IMR-90 (cell line): Measurements from ENCODE around the gene PITPNB. TPM values are rescaled to one million over a fixed set of nuclear protein-coding genes. Genes with fewer than 3 reads are reported as not detected.
A peak's percentile ranks its signal among the peaks of the same experiment; 100 is the strongest.

Experiments
- ATAC-seq: fragments of 200-7000 bp; cut with Tn5 transposase; 2 replicates; pipeline ENCODE4 v1.9.1; 2020; ENCODE audit warnings: low read depth, mild to moderate bottlenecking, moderate library complexity
- BruUV-seq: library from RNA; stranded (reverse); fragments of 400-500 nt; replicated peaks from 2 replicates; lab custom pipeline; 2021; lab: Mats Ljungman, UMichigan
- CTCF ChIA-PET: fragments of 300-600 bp; formaldehyde crosslinking; extraction: SDS; loops from one replicate; lab custom pipeline; 2021; ENCODE audit warnings: antibody characterized with exemption; lab: Yijun Ruan, JAX
- POLR2A ChIA-PET: fragments of 300-600 bp; sonication (Branson Sonifier 250); formaldehyde crosslinking; loops from one replicate; lab custom pipeline; 2022; ENCODE audit warnings: antibody characterized with exemption; ENCODE audit not compliant: unreplicated experiment; lab: Charles Lee
- DNase-seq: peaks from one replicate; pipeline ENCODE4 v3.0.0; 2013
- H2AFZ ChIP-seq: replicated peaks from 2 replicates; pipeline ENCODE3; 2013; ENCODE audit warnings: low read length, mild to moderate bottlenecking; ENCODE audit not compliant: poor library complexity
- H2AK5ac ChIP-seq: 2 replicates; pipeline ENCODE4 v1.6.1; 2013; ENCODE audit warnings: low read depth, low read length, inconsistent platforms
- H2AK9ac ChIP-seq: replicated peaks from 2 replicates; pipeline ENCODE3; 2013; ENCODE audit warnings: mild to moderate bottlenecking, low read depth, low read length, moderate library complexity; ENCODE audit not compliant: poor library complexity
- H2BK120ac ChIP-seq: 2 replicates; pipeline ENCODE4 v1.6.1; 2013; ENCODE audit warnings: low read depth, low read length, inconsistent platforms
- H2BK15ac ChIP-seq: 3 replicates; pipeline ENCODE4 v1.6.1; 2013; ENCODE audit warnings: low read depth, low read length, inconsistent platforms
- H2BK20ac ChIP-seq: 2 replicates; pipeline ENCODE4 v1.6.1; 2013; ENCODE audit warnings: low read depth, mild to moderate bottlenecking, inconsistent platforms, low read length, moderate library complexity
- H2BK5ac ChIP-seq: 2 replicates; pipeline ENCODE4 v1.6.1; 2013; ENCODE audit warnings: mild to moderate bottlenecking, low read depth, low read length, inconsistent platforms; ENCODE audit not compliant: poor library complexity, severe bottlenecking
- H3K14ac ChIP-seq: replicated peaks from 2 replicates; pipeline ENCODE4 v1.6.1; 2013; ENCODE audit warnings: low read depth, low read length, inconsistent platforms
- H3K18ac ChIP-seq: 2 replicates; pipeline ENCODE4 v1.6.1; 2013; ENCODE audit warnings: low read depth, low read length, control low read depth
- H3K23ac ChIP-seq: 2 replicates; pipeline ENCODE4 v1.6.1; 2013; ENCODE audit warnings: low read depth, low read length, inconsistent platforms
- H3K27ac ChIP-seq: 2 replicates; pipeline ENCODE4 v1.5.1; 2013; ENCODE audit warnings: mild to moderate bottlenecking, control low read depth, low read length; ENCODE audit not compliant: insufficient read depth
- H3K27me3 ChIP-seq: 2 replicates; pipeline ENCODE4 v1.6.1; 2013; ENCODE audit warnings: low read length; ENCODE audit not compliant: control insufficient read depth, insufficient read depth
- H3K36me3 ChIP-seq: 2 replicates; pipeline ENCODE4 v1.6.1; 2013; ENCODE audit warnings: low read length, mixed read lengths; ENCODE audit not compliant: control insufficient read depth, insufficient read depth
- H3K4ac ChIP-seq: 2 replicates; pipeline ENCODE4 v1.6.1; 2013; ENCODE audit warnings: low read depth, low read length, inconsistent platforms
- H3K4me1 ChIP-seq: 2 replicates; pipeline ENCODE4 v1.6.1; 2013; ENCODE audit warnings: low read length, mixed read lengths; ENCODE audit not compliant: control insufficient read depth, insufficient read depth
- H3K4me2 ChIP-seq: 2 replicates; pipeline ENCODE4 v1.6.1; 2013; ENCODE audit warnings: low read depth, mild to moderate bottlenecking, control low read depth, low read length, moderate library complexity
- H3K4me3 ChIP-seq: 2 replicates; pipeline ENCODE4 v1.5.1; 2013; ENCODE audit warnings: low read depth, mild to moderate bottlenecking, control low read depth, low read length, moderate library complexity; ENCODE audit not compliant: insufficient read depth
- H3K56ac ChIP-seq: 2 replicates; pipeline ENCODE4 v1.6.1; 2013; ENCODE audit warnings: low read length, inconsistent platforms; ENCODE audit not compliant: insufficient read depth; ENCODE audit errors: extremely low read depth
- H3K79me1 ChIP-seq, 2 experiments: 2 replicates each; pipeline ENCODE4 v1.6.1; 2013; ENCODE audit warnings: low read length in 2 of 2, inconsistent platforms in 1 of 2, low read depth in 1 of 2
- H3K9ac ChIP-seq: 2 replicates; pipeline ENCODE4 v1.6.1; 2013; ENCODE audit warnings: low read depth, low read length, control low read depth
- H3K9me1 ChIP-seq: 2 replicates; pipeline ENCODE4 v1.6.1; 2013; ENCODE audit warnings: low read length, inconsistent platforms; ENCODE audit not compliant: insufficient read depth
- H3K9me3 ChIP-seq: 2 replicates; pipeline ENCODE4 v1.6.1; 2013; ENCODE audit warnings: low read length; ENCODE audit not compliant: control insufficient read depth, insufficient read depth
- H4K20me1 ChIP-seq: 2 replicates; pipeline ENCODE4 v1.6.1; 2013; ENCODE audit warnings: low read length, inconsistent platforms; ENCODE audit not compliant: insufficient read depth
- H4K5ac ChIP-seq: 2 replicates; pipeline ENCODE4 v1.6.1; 2013; ENCODE audit warnings: mild to moderate bottlenecking, low read depth, low read length, control low read depth
- H4K8ac ChIP-seq, 2 experiments: 2 replicates each; pipeline ENCODE4 v1.6.1; 2013; ENCODE audit warnings: low read depth in 2 of 2, low read length in 2 of 2, control low read depth in 1 of 2, inconsistent platforms in 1 of 2
- H4K91ac ChIP-seq: 2 replicates; pipeline ENCODE4 v1.6.1; 2013; ENCODE audit warnings: low read depth, low read length, inconsistent platforms; ENCODE audit not compliant: insufficient read depth
- BHLHE40 ChIP-seq: fragments of 150-350 bp; IDR thresholded peaks from 2 replicates; pipeline ENCODE4 v1.6.1; 2016; ENCODE audit warnings: mild to moderate bottlenecking, low read depth, low read length
- CEBPB ChIP-seq: IDR thresholded peaks from 2 replicates; pipeline ENCODE4 v1.6.1; 2012; ENCODE audit warnings: low read depth, low read length, improper control_type of control experiment
- CHD1 ChIP-seq: IDR thresholded peaks from 2 replicates; pipeline ENCODE4 v1.6.1; 2012; ENCODE audit warnings: low read depth, low read length, improper control_type of control experiment
- ELK1 ChIP-seq: fragments of 150-350 bp; IDR thresholded peaks from 2 replicates; pipeline ENCODE4 v1.6.1; 2016; ENCODE audit warnings: low read depth, mild to moderate bottlenecking, low read length, moderate library complexity, borderline replicate concordance
- MAFK ChIP-seq: IDR thresholded peaks from 2 replicates; pipeline ENCODE4 v1.6.1; 2012; ENCODE audit warnings: low read depth, low read length, improper control_type of control experiment
- MAZ ChIP-seq: IDR thresholded peaks from 2 replicates; pipeline ENCODE4 v1.6.1; 2012; ENCODE audit warnings: low read depth, mild to moderate bottlenecking, low read length, improper control_type of control experiment, moderate library complexity, borderline replicate concordance
- MXI1 ChIP-seq: IDR thresholded peaks from 2 replicates; pipeline ENCODE4 v1.6.1; 2012; ENCODE audit warnings: low read depth, mild to moderate bottlenecking, low read length, moderate library complexity, borderline replicate concordance
- NFE2L2 ChIP-seq: fragments of 150-350 bp; IDR thresholded peaks from 2 replicates; pipeline ENCODE4 v1.6.1; 2016; ENCODE audit warnings: low read depth, mild to moderate bottlenecking, low read length
- POLR2A ChIP-seq: IDR thresholded peaks from 2 replicates; pipeline ENCODE4 v1.6.1; 2012; ENCODE audit warnings: mild to moderate bottlenecking, low read depth, low read length
- RAD21 ChIP-seq: IDR thresholded peaks from 2 replicates; pipeline ENCODE4 v1.6.1; 2012; ENCODE audit warnings: low read length, improper control_type of control experiment
- RCOR1 ChIP-seq: IDR thresholded peaks from 2 replicates; pipeline ENCODE4 v1.6.1; 2012; ENCODE audit warnings: mild to moderate bottlenecking, low read length, improper control_type of control experiment; ENCODE audit not compliant: insufficient replicate concordance
- RFX5 ChIP-seq: IDR thresholded peaks from 2 replicates; pipeline ENCODE4 v1.8.0; 2012; ENCODE audit warnings: low read depth, mild to moderate bottlenecking, low read length, moderate library complexity
- SMC3 ChIP-seq: fragments of 150-350 bp; IDR thresholded peaks from 2 replicates; pipeline ENCODE4 v1.6.1; 2016; ENCODE audit warnings: low read depth, mild to moderate bottlenecking, antibody characterized with exemption, low read length, moderate library complexity
- WGBS, 2 experiments: methylation state at CpG; one replicate each; pipeline versions ENCODE4 v1.1.5 to v1.1.7; 2013; ENCODE audit warnings: missing lambda C conversion rate in 2 of 2; ENCODE audit not compliant: insufficient read length in 1 of 2; ENCODE audit errors: extremely low coverage in 2 of 2; 5-methylcytosine and 5-hydroxymethylcytosine counted together
- dilution Hi-C: fragments of 300-500 bp; cut with HindIII; formaldehyde crosslinking; loops from one replicate; pipeline ENCODE4 v1.14.3; 2018; ENCODE audit warnings: low sequenced_read_pairs; ENCODE audit not compliant: unreplicated experiment
- in situ Hi-C: fragments of 300-500 bp; cut with MboI; formaldehyde crosslinking; loops from 3 replicates; pipeline ENCODE4 v1.14.3; 2019; ENCODE audit warnings: low sequenced_read_pairs, inconsistent platforms, mixed read lengths
- intact Hi-C: fragments of 100-400 bp; cut with micrococcal nuclease; formaldehyde crosslinking; loops from 2 replicates; pipeline ENCODE4 v1.10.0; 2022
- polyA plus RNA-seq, 3 experiments: library from polyadenylated mRNA; depleted of rRNA; stranded (reverse); fragments of >200 nt; gene quantifications; 2 replicates each; pipeline ENCODE4 v1.2.3, GENCODE V29; 2012; ENCODE audit warnings: low replicate concordance in 1 of 3
- total RNA-seq: library from RNA; depleted of rRNA; stranded (reverse); fragments of >200 nt; gene quantifications from 2 replicates; pipeline ENCODE4 v1.2.3, GENCODE V29; 2012
- TF ChIP-seq, protein P1 (sequence below): conservative IDR thresholded peaks from 2 replicates; pipeline ENCODE4 v1.5.1; 2012; ENCODE audit warnings: mild to moderate bottlenecking, low read depth, low read length, improper control_type of control experiment
- TF ChIP-seq, protein P2 (sequence below): fragments of 150-350 bp; IDR thresholded peaks from 2 replicates; pipeline ENCODE4 v1.6.1; 2017; ENCODE audit warnings: mild to moderate bottlenecking, antibody characterized with exemption, low read length, low read depth

The PITPNB gene
- total and polyA plus RNA-seq, 2 of the 4 experiments (the other 2 are of a cell fraction) = 19.7 to 54.5 TPM

GRCh38 chr22:27868732-27869282 is 50.2 kb downstream of the PITPNB start:
- peaks cover 17% of the 10 kb centered on the region for H3K36me3 ChIP-seq
- peak overlapping the region; percentile 49; the same call in 1 of the 2 replicates for H3K9ac ChIP-seq
- H2BK120ac ChIP-seq = peak overlapping the region; percentile 92
- H3K4me2 ChIP-seq = peak overlapping the region; percentile 51; the same call in 1 of the 2 replicates
- H3K79me1 ChIP-seq = peaks cover 45 to 56% of the 10 kb centered on the region in 2 experiments
- H2BK20ac ChIP-seq = peak overlapping the region; percentile 75; the same call in 1 of the 2 replicates
- peak overlapping the region; percentile 96; the same call in 1 of the 2 replicates for H3K4ac ChIP-seq
- peaks cover 9% of the 10 kb centered on the region for H3K9me1 ChIP-seq
- H3K27me3 ChIP-seq = no peaks in the 10 kb centered on the region
- peaks cover 23% of the 10 kb centered on the region for H3K4me1 ChIP-seq
- peak overlapping the region; percentile 84; the same call in 2 of the 3 replicates for H2BK15ac ChIP-seq
- peak overlapping the region; percentile 100 for H2BK5ac ChIP-seq
- peak overlapping the region; percentile 34; the same call in 1 of the 2 replicates for H3K56ac ChIP-seq
- DNase-seq (no peak), ATAC-seq (no peak)
- no TSS peak for BruUV-seq
- H4K91ac ChIP-seq = peak overlapping the region; percentile 68
- peak overlapping the region; percentile 100 for H3K18ac ChIP-seq
- peak overlapping the region; percentile 98; the same call in 1 of the 2 replicates for H3K27ac ChIP-seq
- in situ Hi-C loops = no loop called here
- WGBS, 2 experiments = 80% methylated on average over 1 of the region's 6 CpGs; no CpG with 5 or more reads in 1 of the 2 experiments
- peak overlapping the region; percentile 87 to 88; a peak in 3 of 4 replicates for H4K8ac ChIP-seq
- intact Hi-C loops = loop anchor here (5.0 to 10.0 kb wide), 2 partner anchors 67 to 974 kb away; partner anchors contain the start of gene MN1
- H3K14ac ChIP-seq = peak overlapping the region; percentile 90
- H4K20me1 ChIP-seq = peaks cover 4% of the 10 kb centered on the region
- H2AK9ac ChIP-seq = no peak overlapping the region
- peak overlapping the region; percentile 97; the same call in 1 of the 2 replicates for H3K23ac ChIP-seq
- H3K9me3 ChIP-seq = no peaks in the 10 kb centered on the region
- peak overlapping the region; percentile 99; the same call in 1 of the 2 replicates for H4K5ac ChIP-seq
- ChIA-PET POLR2A (no interaction called here), CTCF (no interaction called here)
- H3K4me3 ChIP-seq = no peak overlapping the region
- H2AK5ac ChIP-seq = peak overlapping the region; percentile 75; the same call in 1 of the 2 replicates
- dilution Hi-C loops = no loop called here
- H2AFZ ChIP-seq = no peak overlapping the region
- no peak for TF ChIP-seq RFX5
- no peak for TF ChIP-seq RCOR1
- TF ChIP-seq, protein P1, sequence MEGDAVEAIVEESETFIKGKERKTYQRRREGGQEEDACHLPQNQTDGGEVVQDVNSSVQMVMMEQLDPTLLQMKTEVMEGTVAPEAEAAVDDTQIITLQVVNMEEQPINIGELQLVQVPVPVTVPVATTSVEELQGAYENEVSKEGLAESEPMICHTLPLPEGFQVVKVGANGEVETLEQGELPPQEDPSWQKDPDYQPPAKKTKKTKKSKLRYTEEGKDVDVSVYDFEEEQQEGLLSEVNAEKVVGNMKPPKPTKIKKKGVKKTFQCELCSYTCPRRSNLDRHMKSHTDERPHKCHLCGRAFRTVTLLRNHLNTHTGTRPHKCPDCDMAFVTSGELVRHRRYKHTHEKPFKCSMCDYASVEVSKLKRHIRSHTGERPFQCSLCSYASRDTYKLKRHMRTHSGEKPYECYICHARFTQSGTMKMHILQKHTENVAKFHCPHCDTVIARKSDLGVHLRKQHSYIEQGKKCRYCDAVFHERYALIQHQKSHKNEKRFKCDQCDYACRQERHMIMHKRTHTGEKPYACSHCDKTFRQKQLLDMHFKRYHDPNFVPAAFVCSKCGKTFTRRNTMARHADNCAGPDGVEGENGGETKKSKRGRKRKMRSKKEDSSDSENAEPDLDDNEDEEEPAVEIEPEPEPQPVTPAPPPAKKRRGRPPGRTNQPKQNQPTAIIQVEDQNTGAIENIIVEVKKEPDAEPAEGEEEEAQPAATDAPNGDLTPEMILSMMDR = no peak
- TF ChIP-seq RAD21 = no peak
- no peak for TF ChIP-seq BHLHE40
- no peak for TF ChIP-seq MAZ
- TF ChIP-seq CHD1 = no peak
- no peak for TF ChIP-seq MXI1
- TF ChIP-seq, protein P2, sequence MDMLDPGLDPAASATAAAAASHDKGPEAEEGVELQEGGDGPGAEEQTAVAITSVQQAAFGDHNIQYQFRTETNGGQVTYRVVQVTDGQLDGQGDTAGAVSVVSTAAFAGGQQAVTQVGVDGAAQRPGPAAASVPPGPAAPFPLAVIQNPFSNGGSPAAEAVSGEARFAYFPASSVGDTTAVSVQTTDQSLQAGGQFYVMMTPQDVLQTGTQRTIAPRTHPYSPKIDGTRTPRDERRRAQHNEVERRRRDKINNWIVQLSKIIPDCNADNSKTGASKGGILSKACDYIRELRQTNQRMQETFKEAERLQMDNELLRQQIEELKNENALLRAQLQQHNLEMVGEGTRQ = no peak
- no peak for TF ChIP-seq POLR2A
- no peak for TF ChIP-seq NFE2L2
- TF ChIP-seq MAFK = no peak
- no peak for TF ChIP-seq CEBPB
- no peak for TF ChIP-seq SMC3
- no peak for TF ChIP-seq ELK1
